ENCODE measurements around the gene ATAD3C. TPM values are rescaled to one million over a fixed set of nuclear protein-coding genes. Genes with fewer than 3 reads are reported as not detected.
"Not testable (repeated sequence)": the region's sequence is repeated elsewhere in the genome, so short reads cannot be mapped to it uniquely, and the experiment has no call there.

ATAD3C gene
- total RNA-seq, 6 experiments from 2014 or later = 0.09 TPM; not detected in 5

DNA sequence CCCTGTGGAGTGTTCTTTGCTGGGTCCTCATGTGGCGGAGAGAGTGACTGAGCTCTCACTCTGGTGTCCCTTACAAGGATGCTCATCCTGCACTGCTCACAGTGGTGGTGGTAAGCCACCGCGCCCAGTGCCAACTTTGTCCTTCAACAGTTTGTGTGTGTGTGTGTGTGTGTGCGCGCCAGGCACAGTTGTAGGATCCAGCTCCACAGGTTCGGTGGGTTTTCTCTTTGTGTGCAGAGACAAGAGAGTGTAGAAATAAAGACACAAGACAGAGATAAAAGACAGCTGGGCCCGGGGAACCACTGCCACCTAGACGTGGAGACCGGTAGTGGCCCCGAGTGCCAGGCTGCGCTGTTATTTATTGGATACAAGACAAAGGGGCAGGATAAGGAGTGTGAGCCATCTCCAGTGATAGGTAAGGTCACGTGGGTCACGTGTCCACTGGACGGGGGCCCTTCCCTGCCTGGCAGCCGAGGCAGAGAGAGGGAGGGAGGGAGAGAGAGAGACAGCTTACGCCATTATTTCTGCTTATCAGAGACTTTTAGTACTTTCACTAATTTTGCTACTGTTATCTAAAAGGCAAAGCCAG, 55.4 kb downstream of the ATAD3C start:
- peak; percentile 61 for TF ChIP-seq CTCF (IDR thresholded peaks at IDR 0.05)
- H3K4me3 Mint-ChIP-seq; H3K27me3 Mint-ChIP-seq (ENCODE audit: insufficient read depth); H3K4me1 Mint-ChIP-seq (ENCODE audit: low read depth); H3K9me3 Mint-ChIP-seq; H3K36me3 Mint-ChIP-seq (ENCODE audit: low read depth); H3K27ac Mint-ChIP-seq: not testable (repeated sequence)
- DNase-seq = peak; percentile 6

GRCh38 chr1:1505366-1505798, 55.9 kb downstream of the ATAD3C start:
- not testable (repeated sequence) for DNase-seq; H3K4me1 Mint-ChIP-seq (ENCODE audit: low read depth); H3K9me3 Mint-ChIP-seq; H3K4me3 Mint-ChIP-seq; H3K36me3 Mint-ChIP-seq (ENCODE audit: low read depth); H3K27me3 Mint-ChIP-seq (ENCODE audit: insufficient read depth); H3K27ac Mint-ChIP-seq
- 0 out of 2 replicates have a peak, but pooled peaks have one; percentile 4 for TF ChIP-seq CTCF (IDR thresholded peaks at IDR 0.05)

GRCh38 chr1:1505801-1506200, 56.3 kb downstream of the ATAD3C start:
- not testable (repeated sequence) for H3K27me3 Mint-ChIP-seq (ENCODE audit: insufficient read depth); H3K4me1 Mint-ChIP-seq (ENCODE audit: low read depth); H3K36me3 Mint-ChIP-seq (ENCODE audit: low read depth); H3K27ac Mint-ChIP-seq; H3K9me3 Mint-ChIP-seq; DNase-seq; H3K4me3 Mint-ChIP-seq

DNA sequence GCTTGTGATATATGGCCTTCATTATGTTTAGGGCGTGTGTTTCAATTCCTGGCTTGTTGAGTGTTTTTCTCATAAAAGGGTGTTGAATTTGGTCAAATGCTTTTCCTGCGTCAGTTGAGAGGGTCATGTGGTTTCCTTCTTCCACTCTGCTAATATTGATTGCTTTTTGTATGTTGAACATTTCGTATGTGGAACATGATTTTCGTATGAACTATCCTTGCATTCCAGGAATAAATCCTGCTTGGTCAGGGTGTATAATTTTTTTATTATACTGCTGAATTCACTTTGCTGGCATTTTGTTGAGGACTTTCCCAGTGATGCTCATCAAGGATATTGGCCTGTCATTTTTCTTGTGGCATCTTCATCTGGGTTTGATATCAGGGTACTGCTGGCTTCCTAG, 57.8 kb downstream of the ATAD3C start:
- Mint-ChIP-seq H3K9me3 (no peaks in the 10 kb centered on the region), H3K36me3 (ENCODE audit: low read depth) (peaks cover 8% of the 10 kb centered on the region), H3K4me1 (ENCODE audit: low read depth) (peaks cover 8% of the 10 kb centered on the region), H3K4me3 (no peak overlapping the region), H3K27ac (no peak overlapping the region), H3K27me3 (ENCODE audit: insufficient read depth) (peaks cover 4% of the 10 kb centered on the region; the same call in 1 of the 2 replicates)
- no peak for DNase-seq
- TF ChIP-seq CTCF (IDR thresholded peaks at IDR 0.05) = no peak

GRCh38 chr1:1508775-1509464, 59.4 kb downstream of the ATAD3C start:
- not testable (repeated sequence) for H3K4me1 Mint-ChIP-seq (ENCODE audit: low read depth); H3K36me3 Mint-ChIP-seq (ENCODE audit: low read depth); DNase-seq; H3K27me3 Mint-ChIP-seq (ENCODE audit: insufficient read depth); H3K4me3 Mint-ChIP-seq; H3K27ac Mint-ChIP-seq; H3K9me3 Mint-ChIP-seq

DNA sequence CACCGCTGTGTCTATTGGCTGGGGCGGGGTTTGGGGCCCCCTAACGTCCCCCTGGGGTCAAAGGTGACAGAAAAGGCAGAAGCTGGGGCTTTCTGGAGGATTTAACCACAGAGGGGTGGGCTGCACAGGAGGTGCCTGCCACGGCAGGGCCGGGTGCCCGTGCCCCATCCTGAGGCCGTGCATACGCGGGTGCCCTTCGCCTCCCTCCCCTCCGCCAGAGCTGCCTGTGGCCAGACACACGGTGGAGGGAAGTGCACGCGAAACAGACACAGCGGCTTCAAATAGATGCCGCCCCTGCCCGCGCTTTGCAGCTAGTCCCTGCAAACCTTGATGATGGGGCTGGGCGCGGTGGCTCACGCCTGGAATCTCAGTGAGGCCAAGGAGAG, 60.0 kb downstream of the ATAD3C start:
- H3K9me3 Mint-ChIP-seq; DNase-seq; H3K27me3 Mint-ChIP-seq (ENCODE audit: insufficient read depth); H3K4me1 Mint-ChIP-seq (ENCODE audit: low read depth); H3K4me3 Mint-ChIP-seq; H3K27ac Mint-ChIP-seq; H3K36me3 Mint-ChIP-seq (ENCODE audit: low read depth): not testable (repeated sequence)

DNA sequence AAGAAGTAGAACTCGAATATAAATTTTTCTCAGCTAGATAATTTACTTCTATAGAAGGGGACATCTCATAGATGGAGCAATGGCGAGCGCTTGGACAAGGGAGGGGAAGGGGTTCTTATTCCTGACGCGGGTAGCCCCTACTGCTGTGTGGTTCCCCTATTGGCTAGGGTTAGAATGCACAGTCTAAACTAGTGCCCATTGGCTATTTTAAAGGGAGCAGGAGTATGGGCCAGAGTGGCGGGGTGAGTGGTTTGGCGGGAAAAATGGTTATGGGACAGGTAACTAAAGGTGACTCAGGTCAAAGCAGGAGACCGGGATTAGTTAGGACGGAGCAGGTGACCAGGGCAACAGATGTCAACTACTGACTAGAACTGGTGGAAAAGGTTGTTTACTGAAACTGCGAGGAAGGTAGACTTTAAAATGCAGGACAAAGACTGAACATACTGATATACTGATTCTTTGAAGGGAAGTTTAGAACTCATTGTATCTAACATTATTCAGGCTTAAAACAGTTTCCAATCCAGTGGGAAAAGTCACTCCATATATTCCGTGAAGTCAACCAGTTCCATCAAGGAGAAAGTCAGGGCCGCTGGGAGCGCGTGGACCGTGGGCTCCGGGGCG, 61.5 kb downstream of the ATAD3C start:
- Mint-ChIP-seq H3K9me3 (no peaks in the 10 kb centered on the region), H3K4me3 (peak overlapping the region; percentile 89), H3K36me3 (ENCODE audit: low read depth) (peaks cover 8% of the 10 kb centered on the region), H3K27me3 (ENCODE audit: insufficient read depth) (no peaks in the 10 kb centered on the region), H3K27ac (peak overlapping the region; percentile 92), H3K4me1 (ENCODE audit: low read depth) (peaks cover 8% of the 10 kb centered on the region)
- no peak for DNase-seq
- TF ChIP-seq CTCF (IDR thresholded peaks at IDR 0.05) = peak; percentile 15; the same call in 1 of the 2 replicates
